Suppressor macrophage treated with lipopolysaccharide for 1 hour (primary cell): ENCODE data around the gene ANXA6.

Source experiments
- DNase-seq, 3 donors: peaks; one replicate each; pipeline ENCODE4 v3.0.0-alpha.2; 2020 to 2022

ANXA6 gene

GRCh38 chr5:151079838-151080612 lies 77.6 kb downstream of the ANXA6 start:
- peak; percentile 93 to 98 (median 94) for DNase-seq

- DNase-seq: peak; percentile 35 to 61 (median 60)
Observed at GRCh38 chr5:151078490-151079262, 78.9 kb downstream of the ANXA6 start.

- DNase-seq: peak in 1 of 3 donors; percentile 19
Observed at GRCh38 chr5:151077967-151078366, 79.6 kb downstream of the ANXA6 start.

GRCh38 chr5:151077419-151077818 lies 80.2 kb downstream of the ANXA6 start:
- peak in 1 of 3 donors; percentile 6 for DNase-seq

- peak in 1 of 3 donors; percentile 14 for DNase-seq
Observed at GRCh38 chr5:151076616-151077015, 81.0 kb downstream of the ANXA6 start.

GRCh38 chr5:151075698-151076331 lies 81.8 kb downstream of the ANXA6 start:
- DNase-seq: peak; percentile 82 to 87 (median 85)

- peak in 2 of 3 donors; percentile 47 to 48 for DNase-seq
Observed at GRCh38 chr5:151074557-151074956, 83.0 kb downstream of the ANXA6 start.

- no peak for DNase-seq
Observed at GRCh38 chr5:151073280-151073679, 84.3 kb downstream of the ANXA6 start.

GRCh38 chr5:151072630-151073025 lies 85.0 kb downstream of the ANXA6 start:
- DNase-seq: no peak

- DNase-seq: peak; percentile 51 to 67 (median 60)
Observed at GRCh38 chr5:151071848-151072629, 85.5 kb downstream of the ANXA6 start.

- DNase-seq: no peak
Observed at GRCh38 chr5:151071021-151071420, 86.6 kb downstream of the ANXA6 start.

GRCh38 chr5:151070449-151070848 lies 87.1 kb downstream of the ANXA6 start:
- no peak for DNase-seq

- no peak for DNase-seq
Observed at GRCh38 chr5:151068433-151069197, 89.0 kb downstream of the ANXA6 start.

GRCh38 chr5:151067632-151068432 lies 89.7 kb downstream of the ANXA6 start:
- peak; percentile 93 to 97 (median 93) for DNase-seq

- peak in 1 of 3 donors; percentile 54 for DNase-seq
Observed at GRCh38 chr5:151066920-151067319, 90.7 kb downstream of the ANXA6 start.

GRCh38 chr5:151065609-151066008 lies 92.0 kb downstream of the ANXA6 start:
- no peak for DNase-seq

GRCh38 chr5:151064916-151065499 lies 92.6 kb downstream of the ANXA6 start:
- no peak for DNase-seq

GRCh38 chr5:151063142-151063989 lies 94.2 kb downstream of the ANXA6 start:
- peak; percentile 76 to 89 (median 88) for DNase-seq

GRCh38 chr5:151062405-151063141 lies 95.0 kb downstream of the ANXA6 start:
- DNase-seq: no peak
